Fibroblast of the aortic adventitia (primary cell): ENCODE results near the gene OLFM4. TPM values are rescaled to one million over a fixed set of nuclear protein-coding genes. Genes with fewer than 3 reads are reported as not detected.

ENCODE experiments used
- DNase-seq: peaks from one replicate; pipeline ENCODE4 v3.0.0-alpha.2; 2010; ENCODE audit warnings: low read depth
- H3K4me3 ChIP-seq: 2 replicates; pipeline ENCODE4 v1.5.1; 2011; ENCODE audit warnings: low read depth, mild to moderate bottlenecking, control low read depth, low read length, moderate library complexity
- total RNA-seq: library from RNA; depleted of rRNA; stranded (reverse); fragments of >200 nt; gene quantifications from 2 replicates; pipeline ENCODE4 v1.2.3, GENCODE V29; 2012; ENCODE audit warnings: low replicate concordance
- TF ChIP-seq, protein P1 (sequence below): IDR thresholded peaks from 2 replicates; pipeline ENCODE4 v1.5.1; 2011; ENCODE audit warnings: mild to moderate bottlenecking, low read length, control low read depth, inconsistent platforms; ENCODE audit not compliant: insufficient read depth

Gene OLFM4
- total RNA-seq, 1 donor, result 0.09 TPM

DNA sequence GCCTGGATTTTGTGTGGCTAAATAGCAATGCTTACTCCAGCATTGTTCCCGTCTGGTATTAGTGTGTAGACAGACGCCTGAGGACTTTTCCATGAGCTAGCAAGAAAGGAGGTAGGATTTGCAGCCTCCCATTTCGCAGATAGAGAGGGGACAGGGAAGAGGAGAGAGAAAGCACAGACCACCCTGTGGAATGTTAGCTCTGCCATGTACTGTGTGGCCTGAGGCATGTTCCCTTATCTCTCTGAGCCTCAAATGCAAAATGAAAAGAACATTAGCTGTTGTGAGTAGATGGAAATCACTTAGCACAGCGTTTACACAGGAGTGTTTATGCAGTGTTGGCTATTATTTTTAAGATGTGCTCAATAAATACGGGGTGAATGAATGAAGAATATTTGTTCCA lies 45.5 kb downstream of the OLFM4 start:
- TF ChIP-seq, protein P1, sequence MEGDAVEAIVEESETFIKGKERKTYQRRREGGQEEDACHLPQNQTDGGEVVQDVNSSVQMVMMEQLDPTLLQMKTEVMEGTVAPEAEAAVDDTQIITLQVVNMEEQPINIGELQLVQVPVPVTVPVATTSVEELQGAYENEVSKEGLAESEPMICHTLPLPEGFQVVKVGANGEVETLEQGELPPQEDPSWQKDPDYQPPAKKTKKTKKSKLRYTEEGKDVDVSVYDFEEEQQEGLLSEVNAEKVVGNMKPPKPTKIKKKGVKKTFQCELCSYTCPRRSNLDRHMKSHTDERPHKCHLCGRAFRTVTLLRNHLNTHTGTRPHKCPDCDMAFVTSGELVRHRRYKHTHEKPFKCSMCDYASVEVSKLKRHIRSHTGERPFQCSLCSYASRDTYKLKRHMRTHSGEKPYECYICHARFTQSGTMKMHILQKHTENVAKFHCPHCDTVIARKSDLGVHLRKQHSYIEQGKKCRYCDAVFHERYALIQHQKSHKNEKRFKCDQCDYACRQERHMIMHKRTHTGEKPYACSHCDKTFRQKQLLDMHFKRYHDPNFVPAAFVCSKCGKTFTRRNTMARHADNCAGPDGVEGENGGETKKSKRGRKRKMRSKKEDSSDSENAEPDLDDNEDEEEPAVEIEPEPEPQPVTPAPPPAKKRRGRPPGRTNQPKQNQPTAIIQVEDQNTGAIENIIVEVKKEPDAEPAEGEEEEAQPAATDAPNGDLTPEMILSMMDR, result no peak
- H3K4me3 ChIP-seq, result no peak overlapping the region
- DNase-seq, result no peak

DNA sequence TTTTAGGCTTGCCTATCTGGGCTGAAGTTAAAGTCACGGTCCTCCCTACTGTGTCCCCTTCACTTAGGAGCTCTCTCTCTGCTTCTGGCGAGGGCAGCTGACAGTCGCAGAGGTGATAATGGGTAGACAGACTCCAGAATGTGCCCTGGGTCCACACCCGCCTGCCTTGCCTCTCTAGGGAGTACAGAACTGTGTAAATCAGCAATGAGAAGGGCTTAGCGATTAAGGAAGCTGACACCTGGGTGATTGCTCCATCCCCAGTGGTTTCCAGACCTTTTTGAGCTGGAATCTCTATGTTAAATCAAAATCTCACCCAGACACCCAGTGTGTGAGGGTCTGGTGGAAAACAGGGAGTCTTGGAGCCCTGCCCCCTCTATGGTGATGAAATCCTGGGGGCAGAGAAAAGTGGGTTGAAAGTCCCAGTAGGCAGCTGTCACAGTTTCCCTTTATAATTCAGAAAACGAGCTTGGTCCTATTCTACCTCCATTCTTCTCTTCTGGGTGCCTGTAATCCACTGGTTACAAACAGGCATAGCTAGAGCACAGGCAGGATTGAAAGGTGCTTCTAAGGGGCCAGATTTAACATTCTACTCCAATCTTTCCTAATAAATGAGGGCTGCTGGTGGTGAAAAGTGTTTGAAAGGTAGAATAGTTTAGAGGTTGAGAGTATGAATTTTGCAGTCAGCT lies 46.9 kb downstream of the OLFM4 start:
- DNase-seq, result no peak
- TF ChIP-seq, protein P1, result no peak
- H3K4me3 ChIP-seq, result no peak overlapping the region

DNA sequence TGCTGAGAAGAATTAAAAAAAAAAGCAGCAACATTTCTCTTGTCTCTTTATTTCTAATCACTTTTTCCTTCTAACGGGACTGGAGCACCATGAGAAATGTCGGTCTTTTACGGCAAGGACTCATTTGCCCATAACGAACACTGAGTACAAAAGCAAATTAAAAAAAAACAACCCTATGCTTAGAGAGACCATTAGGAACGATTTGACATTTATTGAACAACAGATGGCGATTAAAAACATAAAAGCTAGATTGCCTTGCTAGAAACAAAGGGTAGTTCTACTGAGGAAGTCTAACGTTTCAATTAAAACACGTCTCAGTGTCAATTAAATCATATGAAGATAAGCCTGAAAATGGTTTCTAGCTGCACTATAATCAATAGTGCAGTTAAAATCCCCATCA lies 51.1 kb downstream of the OLFM4 start:
- TF ChIP-seq, protein P1, result no peak
- DNase-seq, result no peak
- no peak overlapping the region for H3K4me3 ChIP-seq

DNA sequence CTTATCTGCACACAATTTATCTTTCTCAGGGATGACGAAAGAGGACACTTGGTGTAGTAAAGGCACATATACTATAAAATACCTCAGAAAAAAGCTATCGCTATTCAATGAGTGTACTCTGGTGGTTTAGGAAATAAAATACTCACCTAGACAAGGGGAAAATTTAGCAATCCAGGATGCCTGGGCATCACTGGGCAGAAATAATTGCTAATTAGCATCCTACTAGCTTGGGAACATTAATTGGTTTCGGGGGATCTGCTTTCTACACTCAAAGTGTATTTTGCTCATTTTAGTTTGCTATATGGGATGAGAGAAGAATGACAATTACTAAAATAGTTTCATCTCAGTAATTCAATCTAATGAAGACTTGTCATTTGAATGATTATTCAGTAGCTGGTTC lies 60.3 kb downstream of the OLFM4 start:
- no peak overlapping the region for H3K4me3 ChIP-seq
- TF ChIP-seq, protein P1, result no peak
- DNase-seq, result no peak

DNA sequence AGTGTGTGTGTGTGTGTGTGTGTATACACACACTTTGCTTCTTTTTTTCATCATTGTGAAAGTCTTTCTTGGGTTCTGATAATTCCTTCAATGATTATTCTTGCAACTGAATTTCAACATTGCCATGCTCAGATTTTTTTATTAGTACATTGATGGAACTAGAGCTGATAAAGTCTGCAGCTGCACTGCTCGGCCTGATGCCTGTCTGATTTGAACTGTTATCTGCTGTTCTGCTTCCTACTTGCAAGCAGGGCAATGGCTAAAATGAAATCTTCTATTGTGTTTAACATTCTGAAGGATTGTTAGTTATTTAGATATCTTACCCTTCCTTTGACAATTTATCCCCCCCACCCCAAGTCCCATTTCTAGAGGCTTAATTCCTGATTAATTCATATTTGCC lies 61.3 kb downstream of the OLFM4 start:
- no peak for DNase-seq
- TF ChIP-seq, protein P1, result no peak
- H3K4me3 ChIP-seq, result no peak overlapping the region

DNA sequence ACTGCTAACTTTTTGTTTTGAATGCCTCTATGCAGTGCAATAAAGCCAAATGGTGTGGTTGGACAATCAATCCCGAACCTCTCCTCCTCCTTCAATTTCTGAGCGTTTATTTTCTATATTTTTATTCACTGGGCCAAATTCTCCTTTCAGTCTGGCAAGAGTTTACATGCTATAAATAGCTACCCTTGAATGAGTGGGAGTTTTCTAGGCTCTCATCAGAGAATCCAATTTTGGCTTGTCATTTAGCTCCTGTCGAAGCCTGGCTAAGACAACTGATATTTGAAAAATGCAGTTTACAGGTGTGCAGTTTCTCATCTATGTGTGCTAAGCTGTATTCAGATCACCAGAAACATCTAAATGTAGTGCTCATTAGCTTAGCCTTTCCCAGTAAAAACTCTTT lies 61.8 kb downstream of the OLFM4 start:
- DNase-seq, result no peak
- H3K4me3 ChIP-seq, result no peak overlapping the region
- TF ChIP-seq, protein P1, result no peak

DNA sequence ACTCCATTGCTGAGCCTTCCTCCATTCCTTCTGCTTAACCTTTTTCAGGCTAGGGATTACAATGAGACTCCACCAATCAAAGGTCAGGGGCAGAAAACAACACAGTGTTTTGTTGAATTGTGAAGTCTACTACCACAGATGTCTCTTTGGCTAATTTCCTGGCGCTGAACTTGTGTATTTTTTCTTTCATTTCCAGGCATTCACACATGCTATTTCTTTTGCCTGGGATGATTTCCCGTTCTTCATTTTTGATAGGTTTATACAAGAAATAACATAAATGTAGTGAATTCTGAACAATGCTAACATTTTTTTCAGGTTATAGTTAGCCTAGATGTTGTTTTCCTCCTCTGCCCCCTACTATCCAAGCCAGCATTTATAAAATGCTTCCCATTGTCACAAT lies 64.3 kb downstream of the OLFM4 start:
- H3K4me3 ChIP-seq, result no peak overlapping the region
- TF ChIP-seq, protein P1, result no peak
- no peak for DNase-seq
